Endothelial cell of umbilical vein (primary cell): Measurements from ENCODE around the gene FAM32A.

Source experiments
- EZH2 ChIP-seq: IDR thresholded peaks from 2 replicates; pipeline ENCODE4 v1.6.1; 2012; ENCODE audit warnings: borderline replicate concordance, low read depth, mild to moderate bottlenecking, moderate library complexity, low read length, inconsistent platforms; ENCODE audit not compliant: severe bottlenecking
- POLR2A ChIP-seq: IDR thresholded peaks from 2 replicates; pipeline ENCODE4 v1.6.1; 2012; ENCODE audit warnings: low read depth, mild to moderate bottlenecking, control low read depth, low read length
- TF ChIP-seq, protein P1 (sequence below), 2 donors: IDR thresholded peaks; 1 replicate in 1 of 2; 2 replicates in 1 of 2; pipeline ENCODE4 v1.5.1; 2011; ENCODE audit warnings: low read length in 2 of 2, mild to moderate bottlenecking in 2 of 2, moderate library complexity in 2 of 2, control low read depth in 1 of 2, inconsistent platforms in 1 of 2, low read depth in 1 of 2; ENCODE audit not compliant: insufficient read depth in 1 of 2; ENCODE audit errors: extremely low read depth in 1 of 2
- TF ChIP-seq, protein P2 (sequence below): IDR thresholded peaks from 2 replicates; pipeline ENCODE4 v1.6.1; 2011; ENCODE audit not compliant: insufficient read depth, insufficient read length

- TF ChIP-seq POLR2A: no peak
- TF ChIP-seq, protein P1, sequence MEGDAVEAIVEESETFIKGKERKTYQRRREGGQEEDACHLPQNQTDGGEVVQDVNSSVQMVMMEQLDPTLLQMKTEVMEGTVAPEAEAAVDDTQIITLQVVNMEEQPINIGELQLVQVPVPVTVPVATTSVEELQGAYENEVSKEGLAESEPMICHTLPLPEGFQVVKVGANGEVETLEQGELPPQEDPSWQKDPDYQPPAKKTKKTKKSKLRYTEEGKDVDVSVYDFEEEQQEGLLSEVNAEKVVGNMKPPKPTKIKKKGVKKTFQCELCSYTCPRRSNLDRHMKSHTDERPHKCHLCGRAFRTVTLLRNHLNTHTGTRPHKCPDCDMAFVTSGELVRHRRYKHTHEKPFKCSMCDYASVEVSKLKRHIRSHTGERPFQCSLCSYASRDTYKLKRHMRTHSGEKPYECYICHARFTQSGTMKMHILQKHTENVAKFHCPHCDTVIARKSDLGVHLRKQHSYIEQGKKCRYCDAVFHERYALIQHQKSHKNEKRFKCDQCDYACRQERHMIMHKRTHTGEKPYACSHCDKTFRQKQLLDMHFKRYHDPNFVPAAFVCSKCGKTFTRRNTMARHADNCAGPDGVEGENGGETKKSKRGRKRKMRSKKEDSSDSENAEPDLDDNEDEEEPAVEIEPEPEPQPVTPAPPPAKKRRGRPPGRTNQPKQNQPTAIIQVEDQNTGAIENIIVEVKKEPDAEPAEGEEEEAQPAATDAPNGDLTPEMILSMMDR (IDR thresholded peaks at IDR 0.05; ENCODE audit: extremely low read depth in 1 of 2, insufficient read depth in 1 of 2, low read depth in 1 of 2, low read length in 2 of 2): no peak
- TF ChIP-seq EZH2: no peak
- TF ChIP-seq, protein P2, sequence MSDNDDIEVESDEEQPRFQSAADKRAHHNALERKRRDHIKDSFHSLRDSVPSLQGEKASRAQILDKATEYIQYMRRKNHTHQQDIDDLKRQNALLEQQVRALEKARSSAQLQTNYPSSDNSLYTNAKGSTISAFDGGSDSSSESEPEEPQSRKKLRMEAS: no peak
Observed at GRCh38 chr19:16190736-16191135, 5.5 kb downstream of the FAM32A start.
